K562 treated with DMSO at 1 percent for 24 hours (cell line): ENCODE data around the gene USP12. TPM values are rescaled to one million over a fixed set of nuclear protein-coding genes. Genes with fewer than 3 reads are reported as not detected.

Experiments used
- total RNA-seq: library from RNA; unstranded; fragments of 300-600 nt; gene quantifications from 2 replicates; pipeline ENCODE4 v1.2.3, GENCODE V29; 2022; ENCODE audit warnings: low read depth; ENCODE audit not compliant: insufficient read depth

Gene USP12
- 7.9 and 9.9 TPM in 2 replicates for total RNA-seq

GRCh38 chr13:27171244-27171826 is at the start of gene USP12:
USP12 (minus strand) TSS chr13:27171811; CDS start chr13:27171639, 172 bp downstream.

Other genes with a start within 250 kb of the USP12 start
- gene RPL21, start 79.7 kb upstream of the USP12 start, total RNA-seq: 1,322 and 1,326 TPM in 2 replicates
- 0.60 and 2.0 TPM in 2 replicates for gene RASL11A, start 99.0 kb upstream of the USP12 start, total RNA-seq